HEK293 (cell line): ENCODE results near the gene SLC13A3.

Experiments used
- CTCF ChIA-PET: fragments of 350-600 bp; formaldehyde crosslinking; extraction: SDS; loops from one replicate; lab custom pipeline; 2021; ENCODE audit warnings: antibody characterized with exemption; lab: Yijun Ruan, JAX
- POLR2A ChIA-PET: fragments of 300-600 bp; formaldehyde crosslinking; extraction: SDS; loops from one replicate; lab custom pipeline; 2020; ENCODE audit warnings: antibody characterized with exemption, inconsistent platforms; lab: Yijun Ruan, JAX
- H3K27ac ChIP-seq: fragments of 200-500 bp; sonication (Bioruptor generic); 2 replicates; pipeline ENCODE4 v1.5.1; 2014; ENCODE audit warnings: low read depth, low read length, control low read depth, inconsistent platforms; ENCODE audit errors: extremely low read depth
- H3K36me3 ChIP-seq, 2 experiments: fragments of 200-500 bp in 1 of 2; sonication (Bioruptor generic) in 1 of 2; 1 replicate in 1 of 2; 2 replicates in 1 of 2; pipeline ENCODE4 v1.5.1; 2014 to 2017; ENCODE audit warnings: inconsistent platforms in 2 of 2, low read length in 2 of 2; ENCODE audit not compliant: control insufficient read depth in 2 of 2, insufficient read depth in 1 of 2
- H3K4me1 ChIP-seq: fragments of 200-500 bp; sonication (Bioruptor generic); 2 replicates; pipeline ENCODE4 v1.5.1; 2014; ENCODE audit warnings: mild to moderate bottlenecking, low read length, inconsistent platforms; ENCODE audit not compliant: control insufficient read depth, insufficient read depth
- H3K4me3 ChIP-seq: 2 replicates; pipeline ENCODE4 v1.5.1; 2011; ENCODE audit warnings: low read depth, mild to moderate bottlenecking, control low read depth, low read length, moderate library complexity
- H3K9me3 ChIP-seq: fragments of 200-500 bp; sonication (Bioruptor generic); 2 replicates; pipeline ENCODE4 v1.5.1; 2014; ENCODE audit warnings: low read depth, low read length, inconsistent platforms; ENCODE audit not compliant: control insufficient read depth, insufficient read depth
- BCL11A ChIP-seq: fragments of 450-650 bp; formaldehyde crosslinking; IDR thresholded peaks from 2 replicates; pipeline ENCODE4 v1.5.1; 2016; ENCODE audit warnings: low read depth, missing biosample characterization, missing genetic modification characterization
- KLF9 ChIP-seq: fragments of 450-650 bp; formaldehyde crosslinking; IDR thresholded peaks from 2 replicates; pipeline ENCODE4 v1.5.1; 2016; ENCODE audit warnings: missing biosample characterization, missing genetic modification characterization, low read depth
- MZF1 ChIP-seq: fragments of 450-650 bp; formaldehyde crosslinking; IDR thresholded peaks from 2 replicates; pipeline ENCODE4 v1.5.1; 2017; ENCODE audit warnings: missing biosample characterization, missing genetic modification characterization, borderline replicate concordance
- OVOL3 ChIP-seq: fragments of 450-650 bp; formaldehyde crosslinking; IDR thresholded peaks from 2 replicates; pipeline ENCODE4 v1.5.1; 2016; ENCODE audit warnings: missing biosample characterization, missing genetic modification characterization
- ZNF266 ChIP-seq: fragments of 450-650 bp; formaldehyde crosslinking; IDR thresholded peaks from 2 replicates; pipeline ENCODE4 v1.5.1; 2016; ENCODE audit warnings: missing biosample characterization, missing genetic modification characterization, low read depth
- ZNF391 ChIP-seq: fragments of 450-650 bp; formaldehyde crosslinking; IDR thresholded peaks from 2 replicates; pipeline ENCODE4 v1.5.1; 2016; ENCODE audit warnings: low read depth, missing biosample characterization, missing genetic modification characterization, borderline replicate concordance
- ZNF416 ChIP-seq: fragments of 450-650 bp; formaldehyde crosslinking; IDR thresholded peaks from 2 replicates; pipeline ENCODE4 v1.5.1; 2016; ENCODE audit warnings: missing biosample characterization, missing genetic modification characterization
- ZNF426 ChIP-seq: fragments of 450-650 bp; formaldehyde crosslinking; IDR thresholded peaks from 2 replicates; pipeline ENCODE4 v1.5.1; 2017; ENCODE audit warnings: missing biosample characterization, missing genetic modification characterization, mild to moderate bottlenecking, inconsistent platforms, moderate library complexity
- ZNF548 ChIP-seq: fragments of 450-650 bp; formaldehyde crosslinking; IDR thresholded peaks from 2 replicates; pipeline ENCODE4 v1.5.1; 2016; ENCODE audit warnings: missing biosample characterization, missing genetic modification characterization
- ZNF560 ChIP-seq: fragments of 450-650 bp; formaldehyde crosslinking; IDR thresholded peaks from 2 replicates; pipeline ENCODE4 v1.5.1; 2017; ENCODE audit warnings: missing biosample characterization, missing genetic modification characterization, borderline replicate concordance
- ZNF561 ChIP-seq: fragments of 450-650 bp; IDR thresholded peaks from 2 replicates; pipeline ENCODE4 v1.5.1; 2018; ENCODE audit warnings: missing biosample characterization, missing genetic modification characterization, borderline replicate concordance
- ZNF639 ChIP-seq: fragments of 450-650 bp; formaldehyde crosslinking; IDR thresholded peaks from 2 replicates; pipeline ENCODE4 v1.5.1; 2016; ENCODE audit warnings: missing biosample characterization, missing genetic modification characterization
- ZNF645 ChIP-seq: fragments of 450-650 bp; formaldehyde crosslinking; IDR thresholded peaks from 2 replicates; pipeline ENCODE4; 2016; ENCODE audit warnings: missing biosample characterization, missing genetic modification characterization
- ZNF654 ChIP-seq: fragments of 450-650 bp; formaldehyde crosslinking; IDR thresholded peaks from 2 replicates; pipeline ENCODE4 v1.5.1; 2016; ENCODE audit warnings: low read depth, missing biosample characterization, missing genetic modification characterization
- ZNF747 ChIP-seq: fragments of 450-650 bp; formaldehyde crosslinking; IDR thresholded peaks from 2 replicates; pipeline ENCODE4 v1.5.1; 2016; ENCODE audit warnings: missing biosample characterization, missing genetic modification characterization
- TF ChIP-seq, protein P1 (sequence below): fragments of 450-650 bp; formaldehyde crosslinking; conservative IDR thresholded peaks from 2 replicates; pipeline ENCODE4 v1.5.1; 2016; ENCODE audit warnings: low read depth, missing biosample characterization, missing genetic modification characterization
- TF ChIP-seq, protein P2 (sequence below): fragments of 450-650 bp; formaldehyde crosslinking; IDR thresholded peaks from 2 replicates; pipeline ENCODE4 v1.5.1; 2016; ENCODE audit warnings: missing biosample characterization, missing genetic modification characterization
- TF ChIP-seq, protein P3 (sequence below): fragments of 450-650 bp; formaldehyde crosslinking; IDR thresholded peaks from 2 replicates; pipeline ENCODE4 v1.5.0; 2017; ENCODE audit warnings: missing biosample characterization, missing genetic modification characterization, borderline replicate concordance
- TF ChIP-seq, protein P4 (sequence below): fragments of 450-650 bp; IDR thresholded peaks from 2 replicates; pipeline ENCODE4 v1.5.1; 2018; ENCODE audit warnings: missing biosample characterization, mild to moderate bottlenecking, missing genetic modification characterization

Gene SLC13A3

DNA sequence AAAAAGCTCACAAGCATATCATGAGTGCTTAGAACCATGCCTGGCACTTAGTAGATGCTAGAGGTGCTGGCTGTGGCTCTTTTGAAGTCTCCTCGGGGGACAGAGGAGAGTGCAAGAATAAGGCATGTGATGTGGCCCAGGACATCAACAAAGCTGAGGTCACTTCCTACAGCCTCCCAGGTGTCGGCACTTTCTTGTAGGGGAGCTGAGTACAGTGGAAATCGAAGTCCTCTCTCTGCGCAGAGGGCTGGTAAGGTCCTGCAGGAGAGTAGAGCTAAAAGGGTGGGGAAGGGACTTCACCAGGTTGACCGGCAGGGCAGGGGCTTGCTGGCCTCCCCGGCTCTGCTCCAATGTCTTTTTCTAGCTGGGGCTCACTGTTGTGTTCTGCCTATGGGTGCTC, 11.2 kb downstream of the SLC13A3 start (continued):
- TF ChIP-seq, protein P1, sequence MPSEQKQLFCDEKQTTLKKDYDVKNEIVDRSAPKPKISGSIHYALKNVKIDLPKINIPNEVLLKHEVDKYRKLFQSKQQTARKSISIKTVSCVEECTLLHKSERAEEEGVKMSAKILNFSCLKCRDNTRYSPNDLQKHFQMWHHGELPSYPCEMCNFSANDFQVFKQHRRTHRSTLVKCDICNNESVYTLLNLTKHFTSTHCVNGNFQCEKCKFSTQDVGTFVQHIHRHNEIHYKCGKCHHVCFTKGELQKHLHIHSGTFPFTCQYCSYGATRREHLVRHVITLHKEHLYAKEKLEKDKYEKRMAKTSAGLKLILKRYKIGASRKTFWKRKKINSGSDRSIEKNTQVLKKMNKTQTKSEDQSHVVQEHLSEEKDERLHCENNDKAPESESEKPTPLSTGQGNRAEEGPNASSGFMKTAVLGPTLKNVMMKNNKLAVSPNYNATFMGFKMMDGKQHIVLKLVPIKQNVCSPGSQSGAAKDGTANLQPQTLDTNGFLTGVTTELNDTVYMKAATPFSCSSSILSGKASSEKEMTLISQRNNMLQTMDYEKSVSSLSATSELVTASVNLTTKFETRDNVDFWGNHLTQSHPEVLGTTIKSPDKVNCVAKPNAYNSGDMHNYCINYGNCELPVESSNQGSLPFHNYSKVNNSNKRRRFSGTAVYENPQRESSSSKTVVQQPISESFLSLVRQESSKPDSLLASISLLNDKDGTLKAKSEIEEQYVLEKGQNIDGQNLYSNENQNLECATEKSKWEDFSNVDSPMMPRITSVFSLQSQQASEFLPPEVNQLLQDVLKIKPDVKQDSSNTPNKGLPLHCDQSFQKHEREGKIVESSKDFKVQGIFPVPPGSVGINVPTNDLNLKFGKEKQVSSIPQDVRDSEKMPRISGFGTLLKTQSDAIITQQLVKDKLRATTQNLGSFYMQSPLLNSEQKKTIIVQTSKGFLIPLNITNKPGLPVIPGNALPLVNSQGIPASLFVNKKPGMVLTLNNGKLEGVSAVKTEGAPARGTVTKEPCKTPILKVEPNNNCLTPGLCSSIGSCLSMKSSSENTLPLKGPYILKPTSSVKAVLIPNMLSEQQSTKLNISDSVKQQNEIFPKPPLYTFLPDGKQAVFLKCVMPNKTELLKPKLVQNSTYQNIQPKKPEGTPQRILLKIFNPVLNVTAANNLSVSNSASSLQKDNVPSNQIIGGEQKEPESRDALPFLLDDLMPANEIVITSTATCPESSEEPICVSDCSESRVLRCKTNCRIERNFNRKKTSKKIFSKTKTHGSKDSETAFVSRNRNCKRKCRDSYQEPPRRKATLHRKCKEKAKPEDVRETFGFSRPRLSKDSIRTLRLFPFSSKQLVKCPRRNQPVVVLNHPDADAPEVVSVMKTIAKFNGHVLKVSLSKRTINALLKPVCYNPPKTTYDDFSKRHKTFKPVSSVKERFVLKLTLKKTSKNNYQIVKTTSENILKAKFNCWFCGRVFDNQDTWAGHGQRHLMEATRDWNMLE (tag by site-specific recombination) = no peak
- no peak for TF ChIP-seq ZNF391 (tag by site-specific recombination)

- Histone ChIP-seq H3K9me3 (no peaks in the 10 kb centered on the region), H3K36me3 (no peaks in the 10 kb centered on the region), H3K4me1 (no peaks in the 10 kb centered on the region), H3K4me3 (no peak overlapping the region), H3K27ac (no peak overlapping the region)
- TF ChIP-seq OVOL3 (tag by site-specific recombination) (no peak), ZNF416 (tag by site-specific recombination) (no peak), ZNF560 (tag by site-specific recombination) (no peak), ZNF426 (no peak), ZNF645 (no peak)
- ChIA-PET CTCF (no interaction called here), POLR2A (no interaction called here)
Observed at GRCh38 chr20:46639587-46639986, 11.7 kb downstream of the SLC13A3 start.

DNA sequence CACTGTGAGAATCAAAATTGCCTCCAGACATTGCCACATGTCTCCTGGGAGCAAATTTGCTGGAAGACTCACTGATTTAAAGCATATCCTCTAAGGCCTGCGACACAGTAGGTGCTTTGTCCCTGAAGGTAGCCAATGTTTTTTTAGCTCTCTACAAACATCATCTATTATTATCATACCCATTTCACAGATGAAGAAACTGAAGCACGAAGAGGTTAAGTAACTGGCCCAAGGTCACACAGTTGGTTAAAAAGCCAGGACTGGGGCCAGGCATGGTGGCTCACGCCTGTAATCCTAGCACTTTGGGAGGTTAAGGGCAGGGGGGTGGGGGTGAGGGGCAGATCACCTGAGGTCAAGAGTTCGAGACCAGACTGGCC, 12.4 kb downstream of the SLC13A3 start:
- ChIA-PET POLR2A (no interaction called here), CTCF (interaction anchor here (0.5 kb wide), 1 partner anchor 51 kb away, joined by 5 read pairs; no protein-coding TSS in a partner anchor)
- Histone ChIP-seq H3K36me3 (no peaks in the 10 kb centered on the region), H3K4me3 (no peak overlapping the region), H3K9me3 (no peaks in the 10 kb centered on the region), H3K4me1 (no peaks in the 10 kb centered on the region), H3K27ac (no peak overlapping the region)
- TF ChIP-seq, protein P2, sequence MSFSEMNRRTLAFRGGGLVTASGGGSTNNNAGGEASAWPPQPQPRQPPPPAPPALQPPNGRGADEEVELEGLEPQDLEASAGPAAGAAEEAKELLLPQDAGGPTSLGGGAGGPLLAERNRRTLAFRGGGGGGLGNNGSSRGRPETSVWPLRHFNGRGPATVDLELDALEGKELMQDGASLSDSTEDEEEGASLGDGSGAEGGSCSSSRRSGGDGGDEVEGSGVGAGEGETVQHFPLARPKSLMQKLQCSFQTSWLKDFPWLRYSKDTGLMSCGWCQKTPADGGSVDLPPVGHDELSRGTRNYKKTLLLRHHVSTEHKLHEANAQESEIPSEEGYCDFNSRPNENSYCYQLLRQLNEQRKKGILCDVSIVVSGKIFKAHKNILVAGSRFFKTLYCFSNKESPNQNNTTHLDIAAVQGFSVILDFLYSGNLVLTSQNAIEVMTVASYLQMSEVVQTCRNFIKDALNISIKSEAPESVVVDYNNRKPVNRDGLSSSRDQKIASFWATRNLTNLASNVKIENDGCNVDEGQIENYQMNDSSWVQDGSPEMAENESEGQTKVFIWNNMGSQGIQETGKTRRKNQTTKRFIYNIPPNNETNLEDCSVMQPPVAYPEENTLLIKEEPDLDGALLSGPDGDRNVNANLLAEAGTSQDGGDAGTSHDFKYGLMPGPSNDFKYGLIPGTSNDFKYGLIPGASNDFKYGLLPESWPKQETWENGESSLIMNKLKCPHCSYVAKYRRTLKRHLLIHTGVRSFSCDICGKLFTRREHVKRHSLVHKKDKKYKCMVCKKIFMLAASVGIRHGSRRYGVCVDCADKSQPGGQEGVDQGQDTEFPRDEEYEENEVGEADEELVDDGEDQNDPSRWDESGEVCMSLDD (tag by site-specific recombination) = no peak
- TF ChIP-seq MZF1 (tag by site-specific recombination) (no peak), ZNF548 (tag by site-specific recombination) (no peak), ZNF561 (tag by site-specific recombination) (no peak), KLF9 (tag by site-specific recombination) (no peak), ZNF747 (tag by site-specific recombination) (no peak), ZNF654 (tag by site-specific recombination) (no peak), ZNF639 (tag by site-specific recombination) (no peak), BCL11A (tag by site-specific recombination) (no peak), ZNF266 (tag by site-specific recombination) (no peak)
- TF ChIP-seq, protein P3, sequence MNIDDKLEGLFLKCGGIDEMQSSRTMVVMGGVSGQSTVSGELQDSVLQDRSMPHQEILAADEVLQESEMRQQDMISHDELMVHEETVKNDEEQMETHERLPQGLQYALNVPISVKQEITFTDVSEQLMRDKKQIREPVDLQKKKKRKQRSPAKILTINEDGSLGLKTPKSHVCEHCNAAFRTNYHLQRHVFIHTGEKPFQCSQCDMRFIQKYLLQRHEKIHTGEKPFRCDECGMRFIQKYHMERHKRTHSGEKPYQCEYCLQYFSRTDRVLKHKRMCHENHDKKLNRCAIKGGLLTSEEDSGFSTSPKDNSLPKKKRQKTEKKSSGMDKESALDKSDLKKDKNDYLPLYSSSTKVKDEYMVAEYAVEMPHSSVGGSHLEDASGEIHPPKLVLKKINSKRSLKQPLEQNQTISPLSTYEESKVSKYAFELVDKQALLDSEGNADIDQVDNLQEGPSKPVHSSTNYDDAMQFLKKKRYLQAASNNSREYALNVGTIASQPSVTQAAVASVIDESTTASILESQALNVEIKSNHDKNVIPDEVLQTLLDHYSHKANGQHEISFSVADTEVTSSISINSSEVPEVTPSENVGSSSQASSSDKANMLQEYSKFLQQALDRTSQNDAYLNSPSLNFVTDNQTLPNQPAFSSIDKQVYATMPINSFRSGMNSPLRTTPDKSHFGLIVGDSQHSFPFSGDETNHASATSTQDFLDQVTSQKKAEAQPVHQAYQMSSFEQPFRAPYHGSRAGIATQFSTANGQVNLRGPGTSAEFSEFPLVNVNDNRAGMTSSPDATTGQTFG (tag by site-specific recombination) = no peak
- TF ChIP-seq, protein P4, sequence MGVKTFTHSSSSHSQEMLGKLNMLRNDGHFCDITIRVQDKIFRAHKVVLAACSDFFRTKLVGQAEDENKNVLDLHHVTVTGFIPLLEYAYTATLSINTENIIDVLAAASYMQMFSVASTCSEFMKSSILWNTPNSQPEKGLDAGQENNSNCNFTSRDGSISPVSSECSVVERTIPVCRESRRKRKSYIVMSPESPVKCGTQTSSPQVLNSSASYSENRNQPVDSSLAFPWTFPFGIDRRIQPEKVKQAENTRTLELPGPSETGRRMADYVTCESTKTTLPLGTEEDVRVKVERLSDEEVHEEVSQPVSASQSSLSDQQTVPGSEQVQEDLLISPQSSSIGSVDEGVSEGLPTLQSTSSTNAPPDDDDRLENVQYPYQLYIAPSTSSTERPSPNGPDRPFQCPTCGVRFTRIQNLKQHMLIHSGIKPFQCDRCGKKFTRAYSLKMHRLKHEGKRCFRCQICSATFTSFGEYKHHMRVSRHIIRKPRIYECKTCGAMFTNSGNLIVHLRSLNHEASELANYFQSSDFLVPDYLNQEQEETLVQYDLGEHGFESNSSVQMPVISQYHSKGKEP (tag by site-specific recombination) = no peak
